GDM1 (cell line): ENCODE measurements around the gene ERGIC1.

Experiments used
- DNase-seq: peaks from one replicate; lab custom pipeline; 2025; lab: John Stamatoyannopoulos, UW

ERGIC1 gene

GRCh38 chr5:172902497-172903472, 68.7 kb downstream of the ERGIC1 start:
- no peak for DNase-seq

GRCh38 chr5:172903790-172904189, 69.7 kb downstream of the ERGIC1 start:
- no peak for DNase-seq

- DNase-seq = no peak
Observed at GRCh38 chr5:172904312-172904642, 70.2 kb downstream of the ERGIC1 start.

- DNase-seq = no peak
Observed at GRCh38 chr5:172904643-172905345, 70.7 kb downstream of the ERGIC1 start.

- DNase-seq = no peak
Observed at GRCh38 chr5:172905346-172906140, 71.5 kb downstream of the ERGIC1 start.

- no peak for DNase-seq
Observed at GRCh38 chr5:172906436-172906835, 72.4 kb downstream of the ERGIC1 start.

- no peak for DNase-seq
Observed at GRCh38 chr5:172906888-172907287, 72.8 kb downstream of the ERGIC1 start.

- DNase-seq = no peak
Observed at GRCh38 chr5:172907657-172908056, 73.6 kb downstream of the ERGIC1 start.

- DNase-seq = no peak
Observed at GRCh38 chr5:172908662-172909061, 74.6 kb downstream of the ERGIC1 start.

GRCh38 chr5:172909931-172910502, 76.0 kb downstream of the ERGIC1 start:
- no peak for DNase-seq

GRCh38 chr5:172910828-172911627, 77.0 kb downstream of the ERGIC1 start:
- peak; percentile 6 for DNase-seq

GRCh38 chr5:172911628-172911880, 77.5 kb downstream of the ERGIC1 start:
- no peak for DNase-seq

GRCh38 chr5:172911976-172912375, 77.9 kb downstream of the ERGIC1 start:
- no peak for DNase-seq

GRCh38 chr5:172913117-172913850, 79.2 kb downstream of the ERGIC1 start:
- no peak for DNase-seq

- no peak for DNase-seq
Observed at GRCh38 chr5:172915514-172915913, 81.5 kb downstream of the ERGIC1 start.

- no peak for DNase-seq
Observed at GRCh38 chr5:172918421-172919371, 84.6 kb downstream of the ERGIC1 start.

GRCh38 chr5:172919525-172920446, 85.7 kb downstream of the ERGIC1 start:
- DNase-seq = no peak

- DNase-seq = no peak
Observed at GRCh38 chr5:172920447-172920849, 86.4 kb downstream of the ERGIC1 start.

- no peak for DNase-seq
Observed at GRCh38 chr5:172920995-172921394, 86.9 kb downstream of the ERGIC1 start.
